Stimulated activated CD4-positive, alpha-beta T cell treated with anti-CD3 and anti-CD28 coated beads, Interleukin-1b, Interleukin-23, amount 100 ng/mL, for 4 hours (primary cell): ENCODE results near the gene MFAP3L.

Source experiments
- DNase-seq, 2 donors: peaks; one replicate each; pipeline ENCODE4 v3.0.0-alpha.2; 2020; ENCODE audit warnings: low read depth in 2 of 2

MFAP3L gene

GRCh38 chr4:169941141-169941540 lies 85.1 kb downstream of the MFAP3L start:
- DNase-seq, result no peak

- no peak for DNase-seq
Observed at GRCh38 chr4:169940460-169940859, 85.7 kb downstream of the MFAP3L start.
